Loucy (cell line): ENCODE measurements around the gene LRWD1.

Source experiments
- CTCF ChIP-seq: fragments of 200-600 bp; sonication (generic); conservative IDR thresholded peaks from 2 replicates; pipeline ENCODE4 v1.5.1; 2014; ENCODE audit warnings: mild to moderate bottlenecking, antibody characterized with exemption, low read length
- EZH2phosphoT487 ChIP-seq: fragments of 200-600 bp; IDR thresholded peaks from 2 replicates; pipeline ENCODE4 v1.6.1; 2018; ENCODE audit warnings: antibody characterized with exemption, mild to moderate bottlenecking, moderate library complexity, borderline replicate concordance

GRCh38 chr7:102468478-102469350, 3.9 kb downstream of the LRWD1 start:
- TF ChIP-seq CTCF (no peak), EZH2phosphoT487 (no peak)
